Osteoblast (primary cell): Measurements from ENCODE around the gene KCTD19. TPM values are rescaled to one million over a fixed set of nuclear protein-coding genes. Genes with fewer than 3 reads are reported as not detected.

Source experiments
- DNase-seq: peaks from one replicate; pipeline ENCODE4 v3.0.0; 2011; ENCODE audit warnings: low spot score, mixed read lengths; ENCODE audit not compliant: insufficient read length; ENCODE audit errors: missing footprints
- H2AFZ ChIP-seq: 2 replicates; pipeline ENCODE4 v1.6.0; 2011; ENCODE audit warnings: mild to moderate bottlenecking, low read length
- H3K27ac ChIP-seq: 2 replicates; pipeline ENCODE4 v1.5.1; 2011; ENCODE audit warnings: mild to moderate bottlenecking, low read depth, low read length, moderate library complexity
- H3K27me3 ChIP-seq: 2 replicates; pipeline ENCODE4 v1.6.0; 2012; ENCODE audit warnings: mild to moderate bottlenecking, control low read depth, inconsistent platforms, low read length, moderate library complexity; ENCODE audit not compliant: insufficient read depth
- H3K36me3 ChIP-seq: 2 replicates; pipeline ENCODE4 v1.5.1; 2011; ENCODE audit warnings: mild to moderate bottlenecking, low read length, control low read depth, moderate library complexity; ENCODE audit not compliant: insufficient read depth
- H3K4me1 ChIP-seq: 2 replicates; pipeline ENCODE4 v1.5.1; 2011; ENCODE audit warnings: mild to moderate bottlenecking, low read length, control low read depth, moderate library complexity; ENCODE audit not compliant: insufficient read depth
- H3K4me2 ChIP-seq: 2 replicates; pipeline ENCODE4 v1.6.0; 2011; ENCODE audit warnings: mild to moderate bottlenecking, low read length; ENCODE audit not compliant: insufficient read depth
- H3K4me3 ChIP-seq: fragments of 200-600 bp; sonication (generic); 3 replicates; pipeline ENCODE4 v1.5.1; 2012; ENCODE audit warnings: mild to moderate bottlenecking, low read length, inconsistent platforms; ENCODE audit not compliant: insufficient read depth
- H3K79me2 ChIP-seq: 2 replicates; pipeline ENCODE4 v1.6.0; 2012; ENCODE audit warnings: mild to moderate bottlenecking, low read length, control low read depth, inconsistent platforms; ENCODE audit not compliant: insufficient read depth
- H3K9me3 ChIP-seq: 2 replicates; pipeline ENCODE4 v1.5.1; 2011; ENCODE audit warnings: low read depth, low read length, control low read depth
- H4K20me1 ChIP-seq: 2 replicates; pipeline ENCODE4 v1.6.0; 2012; ENCODE audit warnings: mild to moderate bottlenecking, low read length, control low read depth; ENCODE audit not compliant: insufficient read depth
- total RNA-seq: library from RNA; depleted of rRNA; stranded (reverse); fragments of >200 nt; gene quantifications from 2 replicates; pipeline ENCODE4 v1.2.3, GENCODE V29; 2012
- TF ChIP-seq, protein P1 (sequence below): IDR thresholded peaks from 2 replicates; pipeline ENCODE4 v1.5.1; 2011; ENCODE audit warnings: mild to moderate bottlenecking, low read depth, low read length, moderate library complexity; ENCODE audit errors: extremely low read depth

The KCTD19 gene
- total RNA-seq, 1 donor, result not detected

DNA sequence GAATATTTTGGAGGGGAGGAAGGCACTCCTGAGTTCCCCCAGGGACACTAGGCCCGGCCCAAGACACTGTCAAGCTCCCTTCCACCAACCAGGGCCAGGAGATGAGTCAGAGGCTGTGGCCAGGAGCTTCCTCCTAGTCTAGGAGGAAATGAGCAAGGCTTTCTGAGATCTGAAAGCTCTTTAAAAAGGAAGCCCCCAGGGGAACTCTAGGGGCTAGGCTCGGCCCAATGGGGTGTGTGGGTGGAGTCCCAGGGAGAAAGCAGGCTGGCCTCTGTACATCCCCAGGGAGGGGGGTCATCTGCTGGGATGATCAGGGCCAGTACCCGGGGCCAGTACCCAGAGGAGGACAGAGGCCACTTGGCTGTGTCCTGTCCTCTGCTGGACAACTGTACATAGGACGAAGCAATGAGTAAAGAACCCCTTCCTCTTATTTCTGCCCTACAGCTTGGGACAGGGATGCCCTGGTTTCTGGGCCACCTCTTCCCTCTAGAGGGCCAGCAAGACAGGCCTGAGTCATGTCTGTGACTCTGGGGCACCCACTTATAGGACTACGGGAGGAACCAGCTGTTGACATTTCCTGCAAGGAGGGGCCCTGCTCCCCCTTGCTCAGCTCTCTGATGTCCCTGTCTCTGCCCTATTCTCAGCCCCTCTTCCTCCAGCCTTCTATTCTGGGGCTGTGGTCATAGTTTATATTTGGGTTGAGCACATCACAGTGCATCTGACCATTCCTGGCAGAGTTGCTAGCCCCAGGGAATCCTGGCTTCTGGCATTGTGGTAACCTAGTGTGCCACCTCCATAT lies 82.0 kb downstream of the KCTD19 start:
- DNase-seq, result peak; percentile 97
- Histone ChIP-seq H3K27ac (peak overlapping the region; percentile 61), H3K27me3 (no peaks in the 10 kb centered on the region), H2AFZ (no peak overlapping the region), H3K4me3 (peak overlapping the region; percentile 94), H3K9me3 (no peaks in the 10 kb centered on the region), H3K4me1 (peaks cover 74% of the 10 kb centered on the region), H4K20me1 (peaks cover 1% of the 10 kb centered on the region), H3K79me2 (peaks cover 53% of the 10 kb centered on the region), H3K4me2 (peak overlapping the region; percentile 84), H3K36me3 (peaks cover 5% of the 10 kb centered on the region)
- TF ChIP-seq, protein P1, sequence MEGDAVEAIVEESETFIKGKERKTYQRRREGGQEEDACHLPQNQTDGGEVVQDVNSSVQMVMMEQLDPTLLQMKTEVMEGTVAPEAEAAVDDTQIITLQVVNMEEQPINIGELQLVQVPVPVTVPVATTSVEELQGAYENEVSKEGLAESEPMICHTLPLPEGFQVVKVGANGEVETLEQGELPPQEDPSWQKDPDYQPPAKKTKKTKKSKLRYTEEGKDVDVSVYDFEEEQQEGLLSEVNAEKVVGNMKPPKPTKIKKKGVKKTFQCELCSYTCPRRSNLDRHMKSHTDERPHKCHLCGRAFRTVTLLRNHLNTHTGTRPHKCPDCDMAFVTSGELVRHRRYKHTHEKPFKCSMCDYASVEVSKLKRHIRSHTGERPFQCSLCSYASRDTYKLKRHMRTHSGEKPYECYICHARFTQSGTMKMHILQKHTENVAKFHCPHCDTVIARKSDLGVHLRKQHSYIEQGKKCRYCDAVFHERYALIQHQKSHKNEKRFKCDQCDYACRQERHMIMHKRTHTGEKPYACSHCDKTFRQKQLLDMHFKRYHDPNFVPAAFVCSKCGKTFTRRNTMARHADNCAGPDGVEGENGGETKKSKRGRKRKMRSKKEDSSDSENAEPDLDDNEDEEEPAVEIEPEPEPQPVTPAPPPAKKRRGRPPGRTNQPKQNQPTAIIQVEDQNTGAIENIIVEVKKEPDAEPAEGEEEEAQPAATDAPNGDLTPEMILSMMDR, result no peak

GRCh38 chr16:67243481-67243880 lies 83.1 kb downstream of the KCTD19 start:
- H4K20me1 ChIP-seq, result peaks cover 5% of the 10 kb centered on the region
- peak overlapping the region; percentile 84 for H3K4me2 ChIP-seq
- peaks cover 16% of the 10 kb centered on the region for H3K36me3 ChIP-seq
- DNase-seq, result peak; percentile 25
- TF ChIP-seq, protein P1, result no peak
- no peaks in the 10 kb centered on the region for H3K27me3 ChIP-seq
- no peak overlapping the region for H3K4me3 ChIP-seq
- H2AFZ ChIP-seq, result no peak overlapping the region
- H3K9me3 ChIP-seq, result no peaks in the 10 kb centered on the region
- H3K79me2 ChIP-seq, result peaks cover 58% of the 10 kb centered on the region
- peak overlapping the region; percentile 61 for H3K27ac ChIP-seq
- H3K4me1 ChIP-seq, result peaks cover 68% of the 10 kb centered on the region

GRCh38 chr16:67242138-67242730 lies 84.3 kb downstream of the KCTD19 start:
- peak overlapping the region; percentile 73 for H3K27ac ChIP-seq
- H3K9me3 ChIP-seq, result no peaks in the 10 kb centered on the region
- no peak overlapping the region for H3K4me3 ChIP-seq
- no peaks in the 10 kb centered on the region for H3K27me3 ChIP-seq
- peaks cover 28% of the 10 kb centered on the region for H3K36me3 ChIP-seq
- no peak overlapping the region for H2AFZ ChIP-seq
- peaks cover 58% of the 10 kb centered on the region for H3K4me1 ChIP-seq
- peak overlapping the region; percentile 24 for H3K4me2 ChIP-seq
- H3K79me2 ChIP-seq, result peaks cover 68% of the 10 kb centered on the region
- peak; percentile 45 for DNase-seq
- TF ChIP-seq, protein P1, result no peak
- peaks cover 5% of the 10 kb centered on the region for H4K20me1 ChIP-seq
